ENCODE data around the gene C5.

DNA sequence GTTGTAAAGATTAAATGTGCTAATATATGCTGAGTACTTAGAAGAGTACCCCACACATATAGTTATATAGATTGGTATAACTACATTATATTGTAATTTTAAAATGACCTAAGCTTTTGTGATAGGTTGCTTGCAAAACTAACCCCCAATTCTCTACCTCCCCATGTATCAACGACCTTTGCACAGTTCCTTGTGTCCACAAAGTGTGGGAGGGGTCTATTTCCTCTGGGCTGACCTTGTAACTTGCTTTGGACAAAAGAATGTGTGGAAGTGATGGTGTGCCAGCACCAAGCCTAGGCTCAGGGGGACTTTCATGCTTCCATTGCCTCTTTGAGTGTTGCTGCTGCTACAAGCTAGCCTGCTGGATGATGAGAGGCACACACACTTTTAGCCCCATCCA, 20.6 kb downstream of the C5 start:
- no peak for TF ChIP-seq ELF4 (CRISPR knock-in tag; IDR thresholded peaks at IDR 0.05; ENCODE audit: low read depth)
- TF ChIP-seq, protein P1, sequence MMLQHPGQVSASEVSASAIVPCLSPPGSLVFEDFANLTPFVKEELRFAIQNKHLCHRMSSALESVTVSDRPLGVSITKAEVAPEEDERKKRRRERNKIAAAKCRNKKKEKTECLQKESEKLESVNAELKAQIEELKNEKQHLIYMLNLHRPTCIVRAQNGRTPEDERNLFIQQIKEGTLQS (CRISPR knock-in tag; conservative IDR thresholded peaks at IDR 0.05), result no peak
- TF ChIP-seq NR2C2 (CRISPR knock-in tag; IDR thresholded peaks at IDR 0.05), result no peak
- TF ChIP-seq, protein P2, sequence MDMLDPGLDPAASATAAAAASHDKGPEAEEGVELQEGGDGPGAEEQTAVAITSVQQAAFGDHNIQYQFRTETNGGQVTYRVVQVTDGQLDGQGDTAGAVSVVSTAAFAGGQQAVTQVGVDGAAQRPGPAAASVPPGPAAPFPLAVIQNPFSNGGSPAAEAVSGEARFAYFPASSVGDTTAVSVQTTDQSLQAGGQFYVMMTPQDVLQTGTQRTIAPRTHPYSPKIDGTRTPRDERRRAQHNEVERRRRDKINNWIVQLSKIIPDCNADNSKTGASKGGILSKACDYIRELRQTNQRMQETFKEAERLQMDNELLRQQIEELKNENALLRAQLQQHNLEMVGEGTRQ (CRISPR knock-in tag; IDR thresholded peaks at IDR 0.05), result no peak
- no peak for TF ChIP-seq GABPB1 (CRISPR knock-in tag; IDR thresholded peaks at IDR 0.05)
- TF ChIP-seq MYBL2 (CRISPR knock-in tag; IDR thresholded peaks at IDR 0.05), result no peak
- TF ChIP-seq, protein P3, sequence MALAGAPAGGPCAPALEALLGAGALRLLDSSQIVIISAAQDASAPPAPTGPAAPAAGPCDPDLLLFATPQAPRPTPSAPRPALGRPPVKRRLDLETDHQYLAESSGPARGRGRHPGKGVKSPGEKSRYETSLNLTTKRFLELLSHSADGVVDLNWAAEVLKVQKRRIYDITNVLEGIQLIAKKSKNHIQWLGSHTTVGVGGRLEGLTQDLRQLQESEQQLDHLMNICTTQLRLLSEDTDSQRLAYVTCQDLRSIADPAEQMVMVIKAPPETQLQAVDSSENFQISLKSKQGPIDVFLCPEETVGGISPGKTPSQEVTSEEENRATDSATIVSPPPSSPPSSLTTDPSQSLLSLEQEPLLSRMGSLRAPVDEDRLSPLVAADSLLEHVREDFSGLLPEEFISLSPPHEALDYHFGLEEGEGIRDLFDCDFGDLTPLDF (CRISPR knock-in tag; IDR thresholded peaks at IDR 0.05), result no peak

Measured in WTC11 (cell line).